Measurements from ENCODE around the gene KNDC1. TPM values are rescaled to one million over a fixed set of nuclear protein-coding genes. Genes with fewer than 3 reads are reported as not detected.

KNDC1 gene
- total RNA-seq, 1 experiment from 2014 or later = 1.7 TPM

DNA sequence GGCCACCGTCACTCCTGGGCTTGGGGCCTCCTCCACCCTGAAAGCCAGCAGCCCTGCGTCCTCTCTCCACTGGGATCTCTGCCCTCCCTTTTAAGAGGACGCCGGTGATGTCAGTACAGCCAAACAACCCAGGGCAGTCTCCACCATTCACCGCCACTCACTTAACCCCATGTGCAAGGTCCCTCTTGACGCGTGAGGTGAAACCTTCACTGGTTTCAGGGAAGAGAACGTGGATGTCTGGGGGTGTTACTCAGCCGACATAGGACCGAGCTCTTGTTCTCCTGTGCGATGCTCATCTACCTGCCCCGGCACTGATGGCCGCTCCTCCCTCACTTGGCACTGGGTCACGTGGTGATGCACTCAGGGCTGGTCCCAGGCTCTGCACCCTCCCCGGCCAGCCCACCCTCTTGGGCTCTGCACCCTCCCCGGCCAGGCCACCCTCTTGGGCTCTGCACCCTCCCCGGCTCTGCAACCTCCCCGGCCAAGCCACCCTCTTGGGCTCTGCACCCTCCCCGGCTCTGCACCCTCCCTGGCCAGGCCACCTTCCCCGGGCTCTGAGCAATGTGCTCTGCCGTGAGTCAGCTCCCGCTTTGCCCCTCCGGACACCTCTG, 36.2 kb upstream of the KNDC1 start:
- no TSS peak for BruUV-seq (replicated peaks)
- CTCF ChIA-PET = no interaction called here
- POLR2A ChIA-PET (ENCODE audit: unreplicated experiment) = interaction anchor here (0.6 kb wide), 1 partner anchor 27 kb away, joined by 5 read pairs; no protein-coding TSS in a partner anchor
- Histone ChIP-seq H3K4me1 (replicated peaks; ENCODE audit: insufficient read depth) (no peaks in the 10 kb centered on the region), H3K27me3 (ENCODE audit: insufficient read depth, low read depth) (0 out of 2 replicates have a peak, but pooled peaks cover 15% of the 10 kb centered on the region), H4K20me1 (ENCODE audit: insufficient read depth) (no peaks in the 10 kb centered on the region), H3K9me2 (ENCODE audit: insufficient read depth) (no peaks in the 10 kb centered on the region), H3K36me3 (ENCODE audit: low read depth) (no peaks in the 10 kb centered on the region), H3K4me2 (no peak overlapping the region), H3K27ac (no peak overlapping the region), H2AFZ (no peak overlapping the region), H3K9me3 (ENCODE audit: insufficient read depth, low read depth) (no peaks in the 10 kb centered on the region), H3K79me2 (ENCODE audit: low read depth) (no peaks in the 10 kb centered on the region), H3F3A (ENCODE audit: insufficient read depth, low read depth) (no peaks in the 10 kb centered on the region), H3K4me3 (no peak overlapping the region)
- no peak for TF ChIP-seq CTCF (conservative IDR thresholded peaks at IDR 0.05)
- no peak for TF ChIP-seq EZH2 (IDR thresholded peaks at IDR 0.05; ENCODE audit: low read depth)
- DNase-seq = no peak
- intact Hi-C loops (cut with micrococcal nuclease; ENCODE audit: unreplicated experiment) = no loop called here

DNA sequence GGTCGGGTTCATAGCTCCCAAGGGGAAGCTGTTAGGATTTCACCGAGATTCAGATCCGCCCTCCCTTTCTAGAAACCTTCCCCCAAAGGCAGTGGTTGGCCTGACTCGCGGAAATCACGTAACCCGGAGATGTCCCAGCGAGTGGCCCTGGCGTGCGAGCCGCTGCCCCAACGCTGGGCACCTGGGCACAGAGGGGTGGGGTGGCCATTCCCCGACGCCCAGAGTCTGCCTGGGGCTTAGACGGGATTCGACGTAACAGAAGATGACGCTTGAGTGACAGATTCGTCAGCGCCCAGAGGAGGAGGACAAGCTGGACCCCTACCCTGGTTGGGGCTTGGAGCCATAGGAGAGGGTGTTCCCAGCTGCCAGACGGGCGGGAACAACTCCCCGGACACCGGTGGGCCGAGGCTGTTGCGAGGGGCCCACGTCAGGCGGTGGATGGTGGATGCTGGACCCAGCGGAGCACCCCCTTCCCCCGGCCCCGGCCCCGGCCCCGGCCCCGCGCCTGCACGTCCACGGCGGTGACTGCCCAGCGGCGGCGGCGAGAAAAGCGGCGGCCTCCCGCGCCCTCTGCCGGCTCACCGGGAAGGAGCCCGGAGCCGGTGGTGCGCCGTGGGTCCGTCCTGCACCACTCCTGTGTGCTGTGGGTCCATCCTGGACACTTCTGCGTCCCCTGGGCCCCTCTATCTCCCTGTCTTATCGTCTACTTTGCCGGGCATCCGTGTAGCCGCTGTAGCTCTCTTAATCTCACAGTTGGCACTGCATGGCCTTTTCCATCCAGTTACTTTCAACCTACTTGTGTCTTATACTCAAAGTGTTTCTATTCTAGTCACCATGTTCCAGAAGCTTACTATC, 35.4 kb upstream of the KNDC1 start:
- Histone ChIP-seq H3K9me3 (ENCODE audit: insufficient read depth, low read depth) (no peaks in the 10 kb centered on the region), H3K4me3 (no peak overlapping the region), H3K4me2 (no peak overlapping the region), H3K79me2 (ENCODE audit: low read depth) (no peaks in the 10 kb centered on the region), H3K36me3 (ENCODE audit: low read depth) (no peaks in the 10 kb centered on the region), H4K20me1 (ENCODE audit: insufficient read depth) (no peaks in the 10 kb centered on the region), H3F3A (ENCODE audit: insufficient read depth, low read depth) (no peaks in the 10 kb centered on the region), H2AFZ (no peak overlapping the region), H3K4me1 (replicated peaks; ENCODE audit: insufficient read depth) (no peaks in the 10 kb centered on the region), H3K27ac (no peak overlapping the region), H3K27me3 (ENCODE audit: insufficient read depth, low read depth) (0 out of 2 replicates have a peak, but pooled peaks cover 9% of the 10 kb centered on the region), H3K9me2 (ENCODE audit: insufficient read depth) (no peaks in the 10 kb centered on the region)
- CTCF ChIA-PET = no interaction called here
- intact Hi-C loops (cut with micrococcal nuclease; ENCODE audit: unreplicated experiment) = no loop called here
- BruUV-seq (replicated peaks) = no TSS peak
- TF ChIP-seq CTCF (conservative IDR thresholded peaks at IDR 0.05) (no peak), EZH2 (IDR thresholded peaks at IDR 0.05; ENCODE audit: low read depth) (no peak)
- DNase-seq = no peak
- POLR2A ChIA-PET (ENCODE audit: unreplicated experiment) = no interaction called here

DNA sequence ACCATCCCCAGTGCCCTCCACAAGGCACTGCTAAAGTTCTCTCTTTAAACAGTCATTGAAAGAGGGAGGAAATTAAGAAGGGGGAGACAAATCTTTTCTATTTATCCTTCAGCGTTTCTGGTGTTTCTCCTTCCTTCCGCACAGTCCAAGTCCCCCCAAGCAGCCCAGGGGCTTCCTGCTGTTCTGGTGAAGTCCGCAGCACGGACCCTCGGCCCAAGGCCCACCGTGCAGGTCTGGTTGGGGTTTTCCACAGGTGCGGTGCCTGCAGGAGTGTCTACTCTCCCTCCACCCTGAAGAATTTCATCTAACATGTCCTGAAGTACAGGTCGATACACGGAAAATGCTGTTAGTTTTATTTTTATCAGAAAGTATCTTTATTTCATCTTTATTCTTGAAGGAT, 34.1 kb upstream of the KNDC1 start:
- ChIA-PET POLR2A (ENCODE audit: unreplicated experiment) (no interaction called here), CTCF (no interaction called here)
- no peaks in the 10 kb centered on the region for H3F3A ChIP-seq (ENCODE audit: insufficient read depth, low read depth)
- TF ChIP-seq EZH2 (IDR thresholded peaks at IDR 0.05; ENCODE audit: low read depth) (no peak), CTCF (conservative IDR thresholded peaks at IDR 0.05) (no peak)
- no peaks in the 10 kb centered on the region for H4K20me1 ChIP-seq (ENCODE audit: insufficient read depth)
- H3K4me1 ChIP-seq (replicated peaks; ENCODE audit: insufficient read depth) = no peaks in the 10 kb centered on the region
- H3K79me2 ChIP-seq (ENCODE audit: low read depth) = no peaks in the 10 kb centered on the region
- no peak overlapping the region for H2AFZ ChIP-seq
- no peak overlapping the region for H3K27ac ChIP-seq
- H3K9me3 ChIP-seq (ENCODE audit: insufficient read depth, low read depth) = no peaks in the 10 kb centered on the region
- 0 out of 2 replicates have a peak, but pooled peaks cover 4% of the 10 kb centered on the region for H3K27me3 ChIP-seq (ENCODE audit: insufficient read depth, low read depth)
- no peak overlapping the region for H3K4me3 ChIP-seq
- H3K4me2 ChIP-seq = no peak overlapping the region
- no peaks in the 10 kb centered on the region for H3K9me2 ChIP-seq (ENCODE audit: insufficient read depth)
- no peaks in the 10 kb centered on the region for H3K36me3 ChIP-seq (ENCODE audit: low read depth)
- no peak for DNase-seq
- BruUV-seq (replicated peaks) = no TSS peak
- intact Hi-C loops (cut with micrococcal nuclease; ENCODE audit: unreplicated experiment) = no loop called here
